NCI-H748 (cell line): ENCODE results near the gene OR51V1.
"Not testable (repeated sequence)": the region's sequence is repeated elsewhere in the genome, so short reads cannot be mapped to it uniquely, and the experiment has no call there.

Source experiments
- DNase-seq: peaks from one replicate; lab custom pipeline; 2025; ENCODE audit not compliant: unreplicated experiment; lab: John Stamatoyannopoulos, UW

Gene OR51V1, protein sequence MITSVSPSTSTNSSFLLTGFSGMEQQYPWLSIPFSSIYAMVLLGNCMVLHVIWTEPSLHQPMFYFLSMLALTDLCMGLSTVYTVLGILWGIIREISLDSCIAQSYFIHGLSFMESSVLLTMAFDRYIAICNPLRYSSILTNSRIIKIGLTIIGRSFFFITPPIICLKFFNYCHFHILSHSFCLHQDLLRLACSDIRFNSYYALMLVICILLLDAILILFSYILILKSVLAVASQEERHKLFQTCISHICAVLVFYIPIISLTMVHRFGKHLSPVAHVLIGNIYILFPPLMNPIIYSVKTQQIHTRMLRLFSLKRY

DNA sequence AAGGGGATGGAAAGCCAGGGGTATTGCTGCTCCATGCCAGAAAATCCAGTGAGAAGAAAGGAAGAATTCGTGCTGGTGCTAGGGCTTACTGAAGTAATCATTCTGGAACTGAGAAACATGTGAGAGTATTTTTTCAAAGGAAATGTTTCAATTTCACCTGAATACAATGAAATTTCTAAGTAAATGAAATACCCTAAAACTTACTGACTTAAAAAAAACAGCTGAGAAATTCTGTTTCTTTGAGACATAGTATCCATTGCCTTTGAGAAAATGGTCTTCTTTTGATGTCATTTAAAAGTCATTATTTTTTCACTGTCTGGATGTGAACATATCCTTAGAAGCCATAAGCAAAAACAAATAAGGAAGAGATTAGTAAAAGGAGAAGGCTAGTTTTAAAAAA lies at the start of gene OR51V1:
Gene OR51V1, minus strand, starts transcription at position 101 of the 400 bp plus-strand sequence. Its CDS starts 0 bp downstream, at position 101.
- DNase-seq, result no peak

DNA sequence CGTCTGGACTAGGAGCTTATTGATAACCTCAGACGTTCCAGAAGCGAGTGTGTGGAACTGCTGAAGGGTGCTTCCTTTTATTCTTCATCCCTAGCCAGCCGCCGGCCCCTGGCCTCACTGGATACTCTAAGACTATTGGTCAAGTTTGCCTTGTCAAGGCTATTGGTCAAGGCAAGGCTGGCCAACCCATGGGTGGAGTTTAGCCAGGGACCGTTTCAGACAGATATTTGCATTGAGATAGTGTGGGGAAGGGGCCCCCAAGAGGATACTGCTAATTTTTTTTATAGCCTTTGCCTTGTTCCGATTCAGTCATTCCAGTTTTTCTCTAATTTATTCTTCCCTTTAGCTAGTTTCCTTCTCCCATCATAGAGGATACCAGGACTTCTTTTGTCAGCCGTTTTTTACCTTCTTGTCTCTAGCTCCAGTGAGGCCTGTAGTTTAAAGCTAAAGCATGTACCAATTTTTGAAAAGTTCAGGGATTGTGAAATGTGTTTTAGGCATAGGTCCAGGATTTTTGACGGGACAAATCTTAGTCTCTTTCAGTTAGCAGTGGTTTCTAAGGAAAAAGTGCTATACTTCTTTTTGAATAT lies 49.4 kb upstream of the OR51V1 start, which contains the start of gene HBG1:
Gene HBG1, minus strand, starts transcription at position 51 of the 590 bp plus-strand sequence. CDS start 53 bp downstream, outside the sequence.
- DNase-seq, result not testable (repeated sequence)

DNA sequence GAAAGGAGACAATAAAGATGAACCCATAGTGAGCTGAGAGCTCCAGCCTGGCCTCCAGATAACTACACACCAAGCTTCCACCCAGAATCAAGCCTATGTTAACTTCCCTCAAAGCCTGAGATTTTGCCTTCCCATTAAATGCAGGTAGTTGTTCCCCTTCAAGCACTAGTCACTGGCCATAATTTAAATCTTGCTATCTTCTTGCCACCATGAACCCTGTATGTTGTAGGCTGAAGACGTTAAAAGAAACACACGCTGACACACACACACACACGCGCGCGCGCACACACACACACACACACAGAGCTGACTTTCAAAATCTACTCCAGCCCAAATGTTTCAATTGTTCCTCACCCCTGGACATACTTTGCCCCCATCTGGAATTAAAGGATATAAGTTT lies 48.0 kb upstream of the OR51V1 start:
- DNase-seq, result not testable (repeated sequence)

DNA sequence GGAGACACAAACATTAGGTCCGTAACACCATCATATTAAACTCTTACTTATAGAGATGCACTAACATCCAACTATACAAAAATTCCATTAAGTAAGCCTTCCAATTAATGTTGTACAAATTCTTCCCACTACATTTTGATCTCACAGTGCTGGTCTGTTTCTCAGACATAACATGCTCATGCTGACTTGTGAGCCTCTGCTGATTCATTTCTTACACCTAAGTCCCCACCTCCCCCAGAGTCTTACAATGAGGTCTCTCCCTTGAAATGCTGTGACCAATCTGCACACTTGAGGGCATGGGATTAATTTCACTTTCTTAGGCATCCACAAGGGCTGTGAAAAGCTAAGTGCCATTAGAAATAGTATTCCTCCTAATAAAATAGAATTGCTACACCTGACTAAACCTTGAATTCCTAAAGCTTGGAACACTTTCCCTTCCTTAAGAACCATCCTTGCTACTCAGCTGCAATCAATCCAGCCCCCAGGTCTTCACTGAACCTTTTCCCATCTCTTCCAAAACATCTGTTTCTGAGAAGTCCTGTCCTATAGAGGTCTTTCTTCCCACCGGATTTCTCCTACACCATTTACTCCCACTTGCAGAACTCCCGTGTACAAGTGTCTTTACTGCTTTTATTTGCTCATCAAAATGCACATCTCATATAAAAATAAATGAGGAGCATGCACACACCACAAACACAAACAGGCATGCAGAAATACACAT lies 47.1 kb upstream of the OR51V1 start:
- DNase-seq, result no peak

DNA sequence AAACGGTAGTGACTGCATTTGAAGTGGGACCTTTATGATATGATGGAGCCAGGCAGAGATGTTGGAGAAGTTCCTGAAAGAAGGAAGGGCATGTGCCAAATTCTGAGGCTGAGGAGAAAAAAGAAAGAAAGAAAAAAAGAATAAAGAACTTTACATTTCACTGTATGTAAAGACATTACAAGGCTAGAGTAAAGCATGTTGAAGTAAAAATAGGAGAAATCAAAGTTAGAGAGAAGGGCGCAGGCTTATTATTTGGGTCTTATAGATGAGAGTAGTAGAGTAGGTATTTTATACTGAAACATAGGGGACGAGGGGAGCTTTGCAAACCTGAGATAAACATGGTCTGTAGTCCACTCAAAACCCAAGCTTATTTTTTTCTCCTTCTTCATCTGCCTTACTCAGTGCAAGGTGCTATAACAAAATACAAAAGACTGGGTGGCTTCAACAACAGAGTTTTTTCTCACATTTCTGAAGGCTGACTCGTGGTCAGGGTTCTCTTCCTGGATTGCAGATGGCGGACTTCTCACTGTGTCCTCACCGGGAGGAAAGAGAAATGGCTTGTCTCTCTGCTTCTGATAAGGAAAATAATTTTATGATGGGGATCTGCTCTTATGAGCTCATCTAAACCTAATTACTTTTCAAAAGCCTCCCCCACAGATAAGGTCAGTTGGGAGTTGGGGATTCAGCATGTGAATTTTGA lies 46.4 kb upstream of the OR51V1 start:
- DNase-seq, result no peak

DNA sequence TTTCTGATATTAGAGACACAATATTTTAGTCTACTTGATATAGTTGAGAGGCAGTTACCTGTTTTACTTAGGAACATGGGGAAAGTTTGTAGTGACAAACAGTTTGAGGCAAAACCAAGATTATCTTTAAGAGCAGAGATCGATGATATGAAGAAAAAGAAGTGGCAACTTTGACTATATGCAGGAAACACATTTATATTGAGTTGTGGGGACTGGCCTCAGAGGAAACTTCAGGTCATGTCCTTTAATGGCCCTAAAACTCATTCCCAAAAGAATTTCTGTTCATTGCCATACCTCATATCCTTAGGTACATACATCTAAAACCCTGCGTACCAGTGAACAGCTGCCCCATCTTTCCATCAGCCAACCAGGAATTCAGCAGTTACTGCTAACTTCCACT lies 44.7 kb upstream of the OR51V1 start:
- DNase-seq, result no peak

DNA sequence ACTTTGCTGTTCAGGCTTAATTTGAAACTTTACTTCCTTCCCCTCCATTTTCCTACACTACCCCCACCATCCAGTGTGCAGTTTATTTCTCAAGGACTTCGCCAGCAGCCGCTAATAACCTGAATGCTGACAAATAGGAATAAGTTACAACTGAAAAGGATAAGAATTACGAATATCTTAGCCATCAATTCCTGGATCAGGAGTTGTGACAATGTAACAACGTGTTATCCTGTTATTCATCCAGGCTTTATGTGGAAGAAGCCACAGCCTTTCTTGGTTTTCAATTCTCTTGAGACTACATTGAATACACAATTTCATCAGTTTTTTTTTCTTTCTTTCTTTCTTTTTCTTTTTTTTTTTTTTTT lies 43.3 kb upstream of the OR51V1 start:
- DNase-seq, result no peak

DNA sequence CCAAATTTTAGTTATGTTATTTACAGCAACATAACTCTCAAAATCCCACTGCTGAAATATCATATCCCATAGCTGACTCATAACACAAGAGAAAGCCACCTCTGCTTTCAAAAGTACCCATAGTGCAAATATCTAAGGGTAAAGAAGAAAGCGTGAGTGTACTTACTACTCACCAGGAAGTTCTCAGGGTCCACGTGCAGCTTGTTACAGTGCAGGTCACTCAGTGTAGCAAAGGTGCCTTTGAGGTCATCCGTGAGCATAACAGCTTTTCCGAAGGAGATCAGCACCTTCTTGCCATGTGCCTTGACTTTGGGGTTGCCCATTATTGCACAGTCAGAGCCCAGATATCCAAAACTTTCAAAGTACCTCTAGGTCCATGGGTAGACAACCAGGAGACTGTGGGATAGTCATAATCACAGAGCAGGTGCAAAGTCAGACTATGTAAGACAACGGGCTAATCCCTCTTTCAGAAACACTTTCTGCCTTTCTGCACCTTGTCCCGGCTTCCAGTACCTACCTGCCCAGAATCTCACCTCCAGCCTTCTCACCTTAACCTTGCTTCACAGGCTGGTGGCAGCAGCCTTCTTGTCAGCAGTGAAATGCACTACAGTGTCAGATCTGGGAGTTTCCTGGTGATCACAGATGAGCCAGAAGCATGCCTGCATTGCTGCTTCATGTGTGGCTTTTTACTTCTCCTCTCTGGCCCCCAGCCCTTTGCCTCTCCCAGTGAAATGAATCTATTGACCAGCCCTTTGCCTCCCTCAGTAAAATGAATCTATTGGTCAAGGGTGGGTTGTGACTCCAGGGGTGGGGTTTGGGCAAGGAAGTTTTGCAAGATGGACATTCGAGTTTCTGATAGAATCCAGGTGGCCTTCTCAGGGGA lies 42.7 kb upstream of the OR51V1 start:
- no peak for DNase-seq

DNA sequence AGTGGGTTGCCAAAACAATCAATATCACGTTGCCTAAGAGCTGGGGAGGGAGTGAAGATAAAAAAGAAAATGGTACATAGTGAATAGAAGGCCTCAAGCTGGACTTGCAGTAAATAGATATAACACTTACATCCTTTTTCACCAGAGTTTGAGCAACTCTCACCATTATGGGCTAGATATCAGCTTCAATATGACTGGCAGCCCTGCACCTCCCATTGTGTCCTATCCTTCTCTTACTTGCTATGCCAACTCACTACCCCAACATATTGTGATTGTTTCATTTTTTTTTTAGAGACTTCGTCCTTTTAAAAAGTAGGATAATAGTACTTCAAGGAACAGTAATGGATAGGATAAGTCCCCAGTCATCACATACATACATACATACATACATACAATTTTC lies 41.7 kb upstream of the OR51V1 start:
- no peak for DNase-seq

DNA sequence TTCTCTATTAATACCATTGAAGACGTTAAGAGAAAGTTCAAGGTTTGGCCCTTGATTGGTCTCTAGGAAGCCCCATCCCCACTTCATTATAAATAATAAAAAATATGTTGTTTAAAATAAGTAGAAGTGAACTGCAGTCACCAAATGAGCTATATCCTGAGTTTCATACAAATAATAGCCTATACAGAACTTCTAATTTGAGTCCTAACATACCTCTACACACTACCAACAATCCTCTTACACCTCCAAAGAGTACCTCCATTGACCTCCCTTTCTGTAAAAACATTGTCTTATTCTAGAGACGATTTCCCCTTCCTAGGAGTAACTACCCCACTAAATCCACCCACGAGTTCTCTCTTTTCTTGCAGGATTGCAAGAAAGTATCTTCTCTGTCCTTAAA lies 41.0 kb upstream of the OR51V1 start:
- DNase-seq, result no peak

DNA sequence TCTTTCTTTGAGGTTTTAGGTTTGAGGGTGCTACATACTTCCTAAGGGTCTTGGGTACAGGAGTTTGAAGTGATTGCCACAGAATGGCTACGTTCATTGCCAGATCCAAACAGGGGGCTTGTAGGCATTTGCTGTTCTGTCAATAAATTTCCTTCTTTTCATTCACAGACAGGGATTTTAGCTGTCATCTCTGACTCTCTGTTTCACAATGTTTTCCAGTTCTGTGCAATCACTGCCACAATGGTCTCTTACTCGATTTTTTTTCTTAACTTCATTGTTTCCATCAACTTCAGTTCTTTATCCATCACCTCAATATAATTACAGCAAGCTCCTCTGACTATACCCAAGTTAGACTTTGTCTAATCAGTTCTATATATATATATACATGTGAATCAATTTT lies 40.0 kb upstream of the OR51V1 start:
- no peak for DNase-seq

DNA sequence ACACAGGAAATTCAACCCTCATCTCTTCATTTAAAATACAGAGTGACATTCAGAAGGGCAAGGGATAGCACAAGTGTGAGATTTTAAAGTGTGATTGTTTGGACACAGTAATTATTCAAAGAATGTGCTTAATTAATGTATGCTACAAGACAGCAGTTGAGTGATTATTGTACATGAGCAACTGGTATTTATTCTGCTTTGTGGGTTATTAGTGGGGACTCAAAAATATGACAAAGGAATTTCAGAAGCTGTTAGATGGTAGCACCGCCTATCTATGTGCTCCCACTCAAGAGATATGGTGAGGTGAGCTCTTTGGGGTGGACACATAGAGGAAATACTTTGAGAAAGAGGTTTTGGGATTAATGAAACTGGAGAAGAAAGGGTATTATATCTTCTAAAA lies 39.6 kb upstream of the OR51V1 start:
- DNase-seq, result no peak

DNA sequence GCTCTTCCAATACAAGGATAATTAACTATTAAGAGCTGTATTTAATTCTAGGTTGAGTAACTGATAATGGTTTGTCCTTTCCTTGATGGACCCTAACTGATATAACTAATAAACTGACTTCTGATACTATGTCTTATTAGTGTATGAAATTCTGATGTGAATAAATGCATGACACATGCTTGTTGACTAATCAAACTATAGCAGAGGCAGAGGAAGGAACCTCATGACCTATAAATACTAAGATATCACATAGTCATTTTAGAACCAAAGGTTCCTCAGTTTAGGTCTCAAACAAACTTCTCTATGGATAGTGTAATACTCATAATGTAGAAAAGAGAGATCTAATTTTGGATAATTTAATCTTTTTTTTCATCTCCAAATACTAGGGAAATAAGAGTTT lies 38.6 kb upstream of the OR51V1 start:
- no peak for DNase-seq

DNA sequence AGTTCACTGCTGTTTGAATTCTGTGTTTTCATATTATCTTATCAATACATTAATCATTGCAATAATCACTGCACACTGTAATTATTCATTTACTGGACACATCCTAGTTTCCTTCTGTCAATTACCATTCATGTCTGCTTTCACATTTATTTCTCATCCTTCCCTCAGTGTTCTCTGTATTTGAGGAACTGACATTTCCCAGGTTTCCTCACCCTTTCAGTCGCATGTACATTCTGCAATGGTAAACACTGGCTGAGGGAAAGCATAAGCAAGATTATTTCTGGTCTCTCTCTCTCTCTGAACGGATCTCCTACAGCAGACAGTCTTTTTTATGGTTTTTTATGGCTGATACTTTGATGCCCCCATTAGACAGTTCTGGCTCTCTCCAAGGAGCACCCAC lies 38.0 kb upstream of the OR51V1 start:
- DNase-seq, result no peak

DNA sequence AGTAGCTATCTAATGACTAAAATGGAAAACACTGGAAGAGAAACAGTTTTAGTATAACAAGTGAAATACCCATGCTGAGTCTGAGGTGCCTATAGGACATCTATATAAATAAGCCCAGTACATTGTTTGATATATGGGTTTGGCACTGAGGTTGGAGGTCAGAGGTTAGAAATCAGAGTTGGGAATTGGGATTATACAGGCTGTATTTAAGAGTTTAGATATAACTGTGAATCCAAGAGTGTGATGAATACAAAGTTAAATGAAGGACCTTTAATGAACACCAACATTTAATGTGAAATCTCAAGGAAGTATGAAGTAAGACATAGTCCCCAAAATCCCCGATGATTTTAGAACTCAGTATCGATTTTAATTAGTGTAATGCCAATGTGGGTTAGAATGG lies 36.9 kb upstream of the OR51V1 start:
- DNase-seq, result no peak

DNA sequence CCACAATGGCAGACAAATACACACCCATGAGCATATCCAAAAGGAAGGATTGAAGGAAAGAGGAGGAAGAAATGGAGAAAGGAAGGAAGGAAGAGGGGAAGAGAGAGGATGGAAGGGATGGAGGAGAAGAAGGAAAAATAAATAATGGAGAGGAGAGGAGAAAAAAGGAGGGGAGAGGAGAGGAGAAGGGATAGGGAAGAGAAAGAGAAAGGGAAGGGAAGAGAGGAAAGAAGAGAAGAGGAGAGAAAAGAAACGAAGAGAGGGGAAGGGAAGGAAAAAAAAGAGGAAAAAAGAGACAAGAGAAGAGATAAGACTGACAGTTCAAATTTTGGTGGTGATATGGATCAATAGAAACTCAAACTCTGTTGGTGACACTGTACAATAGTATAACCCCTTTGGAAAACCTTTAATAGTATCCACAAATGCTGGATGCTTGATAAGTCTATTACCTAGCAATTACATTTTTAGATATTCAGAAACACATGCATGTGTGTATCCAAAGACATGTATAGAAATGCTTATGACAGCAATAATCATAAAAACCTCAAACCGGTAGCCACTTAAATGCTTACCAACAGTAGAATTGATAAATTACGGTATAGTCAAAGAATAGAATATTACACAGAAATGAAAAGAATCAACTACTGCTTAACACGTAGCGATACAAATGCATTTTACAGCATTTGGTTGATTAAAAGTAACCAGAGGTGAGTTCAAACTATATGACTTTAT lies 35.0 kb upstream of the OR51V1 start:
- DNase-seq, result no peak

DNA sequence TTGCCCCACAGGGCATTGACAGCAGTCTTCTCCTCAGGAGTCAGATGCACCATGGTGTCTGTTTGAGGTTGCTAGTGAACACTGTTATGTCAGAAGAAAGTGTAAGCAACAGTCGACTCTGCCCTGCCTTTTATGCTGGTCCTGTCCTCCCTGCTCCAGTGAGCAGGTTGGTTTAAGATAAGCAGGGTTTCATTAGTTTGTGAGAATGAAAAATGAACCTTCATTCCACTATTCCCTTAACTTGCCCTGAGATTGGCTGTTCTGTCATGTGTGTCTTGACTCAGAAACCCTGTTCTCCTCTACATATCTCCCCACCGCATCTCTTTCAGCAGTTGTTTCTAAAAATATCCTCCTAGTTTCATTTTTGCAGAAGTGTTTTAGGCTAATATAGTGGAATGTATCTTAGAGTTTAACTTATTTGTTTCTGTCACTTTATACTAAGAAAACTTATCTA lies 33.9 kb upstream of the OR51V1 start, which contains the start of gene HBD:
Gene HBD, minus strand, starts transcription at position 103 of the 454 bp plus-strand sequence. Its CDS starts 50 bp downstream, at position 53.
- DNase-seq, result no peak

DNA sequence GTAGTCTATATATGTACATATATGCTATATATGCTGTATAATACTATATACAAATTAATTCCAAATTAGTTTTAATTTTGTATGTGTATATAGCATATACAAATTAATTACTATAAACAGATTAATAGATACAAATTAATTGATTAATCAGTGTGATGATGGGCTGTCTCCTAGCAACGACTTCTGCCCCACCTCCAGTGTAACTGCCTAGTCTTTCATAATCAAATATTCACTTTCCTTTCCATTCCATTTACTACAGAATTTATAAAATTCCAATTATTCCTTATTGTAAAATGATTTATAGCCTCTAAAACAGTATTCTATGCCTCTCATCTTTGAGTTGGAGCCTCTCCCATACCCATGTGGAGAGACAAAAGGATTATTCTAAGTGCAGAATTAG lies 32.8 kb upstream of the OR51V1 start:
- no peak for DNase-seq

DNA sequence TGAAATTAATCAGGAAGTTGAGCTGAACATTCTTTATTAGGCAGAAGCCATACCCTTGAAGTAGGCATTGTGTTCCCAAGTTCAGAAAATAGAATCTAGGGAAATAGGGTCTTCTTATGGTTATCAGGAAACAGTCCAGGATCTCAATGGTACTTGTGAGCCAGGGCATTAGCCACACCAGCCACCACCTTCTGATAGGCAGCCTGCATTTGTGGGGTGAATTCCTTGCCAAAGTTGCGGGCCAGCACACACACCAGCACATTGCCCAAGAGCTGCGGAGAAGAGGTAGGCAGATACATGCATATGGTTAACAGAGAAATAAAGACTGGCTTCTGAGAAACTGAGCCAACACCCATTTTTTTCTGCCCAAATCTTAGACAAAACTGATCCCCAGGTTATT lies 32.3 kb upstream of the OR51V1 start:
- no peak for DNase-seq

DNA sequence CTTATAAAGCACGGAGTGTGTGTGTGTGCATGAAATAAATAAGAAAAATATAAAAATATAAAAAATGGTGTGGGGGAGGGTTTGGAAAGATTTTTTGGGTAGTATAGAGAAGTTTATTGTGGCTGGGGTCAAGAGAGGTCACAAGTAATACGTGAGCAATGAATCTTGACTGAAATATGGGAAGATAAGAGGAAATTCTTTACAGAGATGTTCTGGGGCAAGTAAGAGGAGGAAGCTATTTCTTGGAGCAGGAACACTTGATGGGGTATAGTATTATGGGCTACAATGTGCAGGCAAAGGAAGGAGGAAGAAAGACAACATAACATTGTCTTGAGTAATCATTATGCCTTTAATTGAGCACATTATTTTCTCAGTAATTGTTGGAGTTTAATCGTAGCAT lies 31.7 kb upstream of the OR51V1 start:
- DNase-seq, result no peak
